Stimulated activated CD8-positive, alpha-beta memory T cell treated with anti-CD3 and anti-CD28 coated beads, Interleukin-4, amount 100 ng/mL, for 1 hour (primary cell): ENCODE data around the gene HRAS.
A peak's percentile ranks its signal among the peaks of the same experiment; 100 is the strongest.

Experiments
- DNase-seq, 2 donors: peaks; one replicate each; pipeline ENCODE4 v3.0.0-alpha.2; 2020; ENCODE audit warnings: low read depth in 2 of 2, low spot score in 1 of 2

The HRAS gene

GRCh38 chr11:554428-555226 lies 19.3 kb upstream of the HRAS start:
- peak in 1 of 2 donors; percentile 54 for DNase-seq

DNA sequence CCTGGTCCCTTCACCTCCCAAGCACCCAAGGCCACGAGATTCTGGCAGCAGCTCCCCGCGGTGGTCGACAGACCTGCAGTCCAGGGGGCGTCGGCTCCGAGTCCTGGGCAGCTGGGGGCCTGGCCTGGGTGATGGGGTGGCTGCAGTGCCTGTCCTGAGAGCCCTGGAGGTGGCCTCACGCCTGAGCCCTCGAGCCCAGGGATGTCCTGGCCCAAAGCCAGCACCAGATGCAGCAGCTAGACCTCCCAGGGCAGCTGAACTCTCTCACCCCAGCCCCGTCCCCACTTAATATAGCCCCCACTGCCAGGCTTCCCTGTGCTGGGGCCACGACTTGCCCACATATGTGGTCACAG lies 18.6 kb upstream of the HRAS start:
- no peak for DNase-seq

- DNase-seq, result no peak
These were observed 18.0 kb upstream of the HRAS start for GRCh38 chr11:553083-553987.

GRCh38 chr11:551596-551995 lies 16.2 kb upstream of the HRAS start:
- DNase-seq, result no peak

- no peak for DNase-seq
These were observed 15.8 kb upstream of the HRAS start for GRCh38 chr11:551131-551530.

- DNase-seq, result no peak
These were observed 15.3 kb upstream of the HRAS start for GRCh38 chr11:550746-551085.

- no peak for DNase-seq
These were observed 14.8 kb upstream of the HRAS start for GRCh38 chr11:550021-550745.

DNA sequence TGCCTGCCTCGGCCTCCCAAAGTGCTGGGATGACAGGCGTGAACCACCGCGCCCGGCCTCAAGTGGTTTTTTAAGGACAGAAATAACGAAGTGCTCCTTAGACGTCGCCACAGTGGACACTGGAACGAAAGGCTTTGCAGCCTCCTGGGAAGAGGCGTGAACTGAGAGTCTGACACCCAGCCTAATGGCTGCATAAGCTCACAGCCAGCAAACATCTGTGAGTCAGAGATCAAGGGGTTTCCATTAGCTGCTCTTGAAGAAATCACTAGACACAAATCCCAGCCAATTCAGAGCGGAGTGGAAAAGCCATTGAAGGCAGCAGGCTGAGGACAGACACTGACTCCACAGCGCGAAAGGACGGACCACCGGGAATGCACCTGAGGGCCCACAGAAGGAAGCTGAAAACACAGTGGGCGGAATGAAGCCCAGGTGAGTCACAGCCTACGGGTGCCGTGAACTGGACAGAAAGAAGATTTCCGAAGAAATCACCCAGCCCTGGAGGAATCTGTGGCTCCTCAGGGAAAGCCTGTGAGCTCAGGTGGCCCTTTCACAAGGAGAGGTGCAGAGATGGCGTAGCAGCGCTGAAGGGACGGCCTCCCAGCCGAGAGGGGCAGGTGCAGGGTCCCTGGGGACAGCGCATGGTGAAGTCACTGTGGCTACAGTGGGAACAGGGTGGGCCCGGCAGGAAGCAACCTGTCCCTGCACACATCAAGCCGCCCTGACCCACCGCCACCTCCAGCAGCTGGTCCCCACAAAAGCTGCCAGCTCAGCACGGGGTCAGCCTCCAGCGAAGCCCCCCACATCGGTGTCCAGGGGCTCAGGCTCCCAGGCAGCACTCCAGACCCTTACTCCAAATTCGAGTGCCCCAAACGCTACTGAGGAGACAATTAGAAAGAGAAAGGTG lies 13.6 kb upstream of the HRAS start:
- DNase-seq, result no peak

DNA sequence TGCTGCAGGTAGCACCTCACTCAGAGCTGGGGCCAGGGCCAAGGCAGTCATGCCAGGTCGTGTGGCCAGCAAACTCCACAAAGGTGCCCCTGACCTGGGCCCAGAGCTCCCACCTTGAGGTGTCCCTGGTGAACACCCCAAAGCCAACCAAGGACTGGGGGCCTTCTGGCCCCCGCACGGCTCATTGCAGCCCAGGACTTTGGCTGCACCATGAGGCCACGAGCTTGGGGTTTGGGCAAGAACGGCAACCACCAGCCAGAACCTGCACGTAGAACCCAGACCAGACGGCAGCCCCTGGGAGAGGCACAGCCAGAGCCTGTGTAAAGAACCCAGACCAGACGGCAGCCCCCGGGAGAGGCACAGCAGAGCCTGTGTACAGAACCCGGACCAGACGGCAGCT lies 9.8 kb upstream of the HRAS start:
- no peak for DNase-seq

GRCh38 chr11:544817-545166 lies 9.4 kb upstream of the HRAS start:
- no peak for DNase-seq

DNA sequence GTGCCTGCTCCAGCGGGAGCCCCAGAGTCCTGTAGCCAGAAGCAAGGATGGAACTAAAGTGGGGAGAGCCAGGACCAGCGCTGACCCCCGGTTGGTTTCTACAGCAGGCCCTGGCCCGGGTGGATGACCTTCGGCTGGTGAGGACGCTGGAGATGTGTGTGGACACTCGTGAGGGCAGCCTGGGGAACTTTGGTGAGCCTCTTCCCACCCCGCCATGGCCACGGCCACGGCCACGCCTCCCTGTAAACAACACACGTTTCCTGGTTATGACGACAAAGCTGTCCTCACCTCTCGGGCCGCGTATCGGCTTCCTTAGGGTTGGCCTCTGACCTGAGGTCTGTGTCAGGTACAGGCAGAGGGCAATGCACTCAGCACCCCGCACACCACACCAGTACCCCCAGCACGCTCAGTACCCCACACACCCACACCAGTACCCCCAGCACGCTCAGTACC lies 6.1 kb upstream of the HRAS start:
- no peak for DNase-seq

- no peak for DNase-seq
These were observed 5.4 kb upstream of the HRAS start for GRCh38 chr11:540583-541432.

DNA sequence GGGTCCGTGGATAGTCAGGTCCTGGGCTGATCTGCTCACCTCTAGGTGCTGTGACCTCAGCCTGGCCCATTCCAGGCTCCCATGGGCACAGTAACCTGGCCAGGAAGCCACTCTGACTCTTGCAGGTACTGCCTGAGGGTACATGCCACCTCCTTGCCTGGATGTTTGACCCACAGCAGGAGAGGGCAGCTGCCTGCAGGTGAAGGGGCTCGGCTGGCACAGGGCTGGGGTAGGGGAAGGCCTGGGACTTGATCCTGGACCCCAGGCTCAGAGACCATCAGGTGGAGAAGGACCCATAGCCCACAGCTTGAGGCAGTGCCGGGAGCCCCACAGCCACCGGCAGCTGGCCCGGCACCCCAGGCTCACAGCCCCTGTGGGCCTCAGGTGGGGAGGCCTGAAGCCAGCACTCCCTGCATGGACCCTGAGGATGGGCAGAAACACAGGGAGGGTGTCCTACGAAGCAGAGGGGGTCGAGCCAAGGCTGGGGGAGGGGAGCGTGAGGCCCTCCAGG lies 4.7 kb upstream of the HRAS start:
- DNase-seq, result no peak

DNA sequence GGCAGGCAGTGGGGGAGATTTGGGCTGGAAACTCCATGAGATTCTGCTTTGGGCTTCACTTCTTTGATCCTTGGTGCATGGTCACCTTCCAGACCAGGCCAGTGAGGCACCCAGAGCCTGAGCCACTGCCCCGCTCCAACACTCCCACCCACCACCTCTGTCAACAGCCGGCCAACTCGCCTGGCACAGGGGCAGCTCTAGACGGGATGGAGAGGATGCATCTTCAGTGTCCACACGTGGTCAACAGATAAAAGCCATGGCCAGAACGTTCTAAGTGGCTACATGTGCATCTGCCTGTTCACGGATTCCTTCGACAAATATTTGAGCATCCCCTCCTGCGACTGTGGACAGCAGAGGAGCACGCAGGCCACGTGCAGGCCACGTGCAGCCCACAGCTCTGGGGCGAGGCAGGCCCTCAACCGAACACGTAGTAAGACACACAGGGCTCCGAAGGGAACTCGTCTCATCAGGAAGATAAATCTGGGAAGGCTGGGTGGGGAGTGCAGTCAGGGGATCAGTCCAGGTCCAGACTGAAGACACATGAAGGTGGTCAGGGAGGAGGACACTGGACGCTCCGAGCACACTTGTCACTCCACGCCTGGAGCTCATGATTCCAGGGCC lies 3.2 kb upstream of the HRAS start:
- no peak for DNase-seq

GRCh38 chr11:537622-538430 lies 2.5 kb upstream of the HRAS start:
- no peak for DNase-seq

GRCh38 chr11:536841-537621 lies 1.7 kb upstream of the HRAS start, which contains the start of gene LRRC56:
Gene LRRC56, plus strand, starts transcription at chr11:537527. Its CDS starts 3,158 bp downstream, at chr11:540685.
- peak; percentile 82 to 86 for DNase-seq

- no peak for DNase-seq
These were observed 212 bp downstream of the HRAS start for GRCh38 chr11:535210-535518.
